Tibial nerve (tissue), 4 donors: ENCODE results near the gene GLRX5. TPM values are rescaled to one million over a fixed set of nuclear protein-coding genes. Genes with fewer than 3 reads are reported as not detected.

Experiments used
- DNase-seq, 2 donors: peaks; one replicate each; pipeline ENCODE4 v3.0.0-alpha.2; 2019; ENCODE audit warnings: low spot score in 2 of 2
- H3K27ac ChIP-seq, 4 donors: fragments of 200-600 bp; sonication (generic) in 3 of 4; one replicate each; pipeline ENCODE4 v1.5.1; 2017 to 2019; ENCODE audit warnings: mild to moderate bottlenecking in 1 of 4
- H3K27me3 ChIP-seq, 2 donors: fragments of 200-600 bp; sonication (generic) in 1 of 2; one replicate each; pipeline versions ENCODE4 v1.5.1 to v1.6.0; 2017 to 2019
- H3K36me3 ChIP-seq, 3 donors: fragments of 200-600 bp; sonication (generic); one replicate each; pipeline ENCODE4 v1.5.1; 2018 to 2019
- H3K4me1 ChIP-seq, 4 donors: fragments of 200-600 bp; sonication (generic) in 3 of 4; one replicate each; pipeline ENCODE4 v1.5.1; 2017 to 2019
- H3K4me3 ChIP-seq, 4 donors: fragments of 200-600 bp; sonication (generic) in 3 of 4; one replicate each; pipeline ENCODE4 v1.5.1; 2017 to 2019; ENCODE audit warnings: mild to moderate bottlenecking in 1 of 4, moderate library complexity in 1 of 4
- H3K9me3 ChIP-seq, 4 donors: fragments of 200-600 bp; sonication (generic) in 3 of 4; one replicate each; pipeline ENCODE4 v1.5.1; 2017 to 2019
- CTCF ChIP-seq, 5 experiments: fragments of 200-600 bp in 3 of 5; fragments of 450-650 bp in 2 of 5; sonication (generic) in 3 of 5; IDR thresholded peaks; one replicate each; pipeline ENCODE4 v1.5.1; 2016 to 2019; ENCODE audit warnings: antibody characterized with exemption in 5 of 5, mild to moderate bottlenecking in 3 of 5, moderate library complexity in 2 of 5
- EP300 ChIP-seq, 2 donors: sonication (generic); formaldehyde crosslinking; IDR thresholded peaks; one replicate each; pipeline ENCODE4 v1.6.1; 2017; ENCODE audit warnings: antibody characterized with exemption in 2 of 2, mild to moderate bottlenecking in 1 of 2
- POLR2A ChIP-seq, 2 donors: fragments of 450-650 bp; IDR thresholded peaks; one replicate each; pipeline ENCODE4 v1.6.1; 2017; ENCODE audit warnings: antibody characterized with exemption in 2 of 2, mild to moderate bottlenecking in 2 of 2, moderate library complexity in 2 of 2
- WGBS, 2 donors: methylation state at CpG; one replicate each; pipeline ENCODE4 v1.1.5; 2018; 5-methylcytosine and 5-hydroxymethylcytosine counted together
- total RNA-seq, 4 donors: library from RNA; depleted of rRNA; stranded (reverse); fragments of >200 nt; gene quantifications; one replicate each; pipeline ENCODE4 v1.1.0, GENCODE V29; 2016

The GLRX5 gene
- total RNA-seq, 4 donors from 2014 or later, result 26.4 to 44.7 (median 34.6) TPM

DNA sequence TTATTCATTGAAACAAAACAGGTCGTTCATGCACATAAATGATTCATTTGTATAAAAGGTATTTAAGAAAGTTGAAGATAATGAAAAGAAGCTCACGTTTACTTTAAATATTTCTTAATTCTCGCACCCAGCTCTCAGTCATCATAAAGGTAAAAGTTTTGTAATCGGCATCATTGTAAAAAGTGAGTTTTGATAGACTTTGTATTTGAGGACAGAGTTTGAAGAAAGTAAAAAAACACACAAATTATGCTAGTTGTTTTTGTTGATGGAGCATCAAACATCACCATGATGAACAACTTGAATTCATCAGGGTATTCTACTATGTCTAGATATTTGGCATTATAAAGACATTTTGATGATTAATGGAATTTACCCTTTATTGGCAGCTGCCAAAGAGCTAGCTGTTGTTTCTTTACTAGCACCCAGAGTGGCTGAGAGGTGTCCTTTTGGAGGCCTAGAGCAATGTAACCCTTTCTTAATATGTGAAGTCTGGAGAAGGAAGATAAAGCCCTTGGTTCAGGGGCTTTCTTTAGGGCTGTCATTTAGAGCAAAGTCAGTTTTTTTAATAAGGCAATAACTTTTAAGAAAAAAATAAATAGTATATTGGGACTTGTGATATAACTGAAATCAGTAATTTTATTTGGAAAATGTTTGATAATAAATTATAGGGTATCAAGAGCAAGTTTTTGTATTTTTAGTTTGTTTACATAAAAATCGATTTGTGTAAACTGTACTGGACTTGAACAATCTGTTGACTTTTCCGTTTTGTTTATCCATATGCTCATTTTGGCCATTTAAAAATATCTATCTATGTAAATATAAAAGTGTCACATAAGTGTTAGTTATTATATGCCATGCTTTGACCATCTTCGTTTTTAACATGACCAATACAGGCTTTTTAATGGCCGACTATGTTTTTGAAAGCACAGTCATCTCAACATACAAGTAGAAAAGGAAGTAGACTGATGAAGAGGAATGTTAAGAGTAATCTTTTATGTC lies 7.4 kb downstream of the GLRX5 start:
- WGBS, 2 donors, result 88 to 90% methylated on average over 8 of the region's 8 CpGs
- no peak overlapping the region for H3K4me3 ChIP-seq
- peaks cover 0 to 20% (median 0%) of the 10 kb centered on the region in 3 donors for H3K36me3 ChIP-seq
- H3K27me3 ChIP-seq, result no peaks in the 10 kb centered on the region
- peaks cover 0 to 22% (median 7%) of the 10 kb centered on the region in 4 donors for H3K4me1 ChIP-seq
- DNase-seq, result no peak
- no peaks in the 10 kb centered on the region for H3K9me3 ChIP-seq
- TF ChIP-seq EP300 (IDR thresholded peaks at IDR 0.05), result no peak
- TF ChIP-seq POLR2A (IDR thresholded peaks at IDR 0.05), result no peak
- TF ChIP-seq CTCF (IDR thresholded peaks at IDR 0.05), result no peak
- no peak overlapping the region for H3K27ac ChIP-seq

GRCh38 chr14:95543021-95543420 lies 8.2 kb downstream of the GLRX5 start:
- Histone ChIP-seq H3K27ac (no peak overlapping the region), H3K27me3 (no peaks in the 10 kb centered on the region), H3K36me3 (peaks cover 0 to 20% (median 0%) of the 10 kb centered on the region in 3 donors), H3K4me1 (peaks cover 0 to 21% (median 2%) of the 10 kb centered on the region in 4 donors), H3K4me3 (no peak overlapping the region), H3K9me3 (no peaks in the 10 kb centered on the region)
- no peak for TF ChIP-seq CTCF (IDR thresholded peaks at IDR 0.05)
- no peak for TF ChIP-seq EP300 (IDR thresholded peaks at IDR 0.05)
- TF ChIP-seq POLR2A (IDR thresholded peaks at IDR 0.05), result no peak
- no peak for DNase-seq
- 98% methylated on average over 5 of the region's 5 CpGs for WGBS, 2 donors

- H3K27me3 ChIP-seq, result no peaks in the 10 kb centered on the region
- H3K9me3 ChIP-seq, result no peaks in the 10 kb centered on the region
- no peak overlapping the region for H3K27ac ChIP-seq
- H3K36me3 ChIP-seq, result peaks cover 0 to 20% (median 0%) of the 10 kb centered on the region in 3 donors
- no peak for DNase-seq
- 57 to 58% methylated on average over 8 of the region's 8 CpGs for WGBS, 2 donors
- peaks cover 0 to 18% (median 2%) of the 10 kb centered on the region in 4 donors for H3K4me1 ChIP-seq
- TF ChIP-seq CTCF (IDR thresholded peaks at IDR 0.05) (no peak), EP300 (IDR thresholded peaks at IDR 0.05) (no peak), POLR2A (IDR thresholded peaks at IDR 0.05) (no peak)
- H3K4me3 ChIP-seq, result no peak overlapping the region
Measured at GRCh38 chr14:95544588-95544987, 9.7 kb downstream of the GLRX5 start.

DNA sequence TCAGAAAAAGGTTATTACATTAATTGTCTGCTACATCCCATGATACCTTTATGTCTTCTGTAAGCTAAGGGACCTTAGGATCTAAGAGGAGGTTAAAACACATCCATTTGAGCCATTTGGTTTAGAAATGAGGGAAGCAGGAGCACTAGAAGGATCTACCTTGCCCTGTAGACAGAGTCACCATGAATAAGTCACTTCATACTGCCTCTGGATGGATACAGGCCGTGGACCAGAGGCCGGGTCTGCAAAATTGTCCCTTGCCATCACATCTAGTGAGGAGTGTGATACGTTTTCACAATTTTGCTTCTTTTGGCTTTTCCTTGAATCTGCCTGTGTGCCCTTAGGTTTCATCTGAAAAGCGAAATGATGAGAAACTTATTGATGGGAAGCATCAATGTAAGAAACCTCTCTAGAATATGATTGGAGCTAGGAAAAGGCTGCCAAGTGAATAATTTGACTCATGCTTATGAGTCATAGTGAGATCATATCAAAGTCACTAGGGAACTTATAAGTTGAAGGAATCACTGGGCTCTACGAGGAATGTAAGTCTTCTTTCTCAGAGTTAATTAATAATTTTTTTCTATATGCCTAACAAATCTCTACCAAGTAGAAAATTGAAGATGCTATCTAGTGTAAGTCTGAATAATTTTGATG lies 10.8 kb downstream of the GLRX5 start:
- 76 to 78% methylated on average over 5 of the region's 5 CpGs for WGBS, 2 donors
- Histone ChIP-seq H3K9me3 (no peaks in the 10 kb centered on the region), H3K27me3 (no peaks in the 10 kb centered on the region), H3K27ac (peak overlapping the region in 2 of 4 donors; percentile 32 to 41), H3K36me3 (peaks cover 0 to 25% (median 0%) of the 10 kb centered on the region in 3 donors), H3K4me1 (peaks cover 0 to 18% (median 2%) of the 10 kb centered on the region in 4 donors), H3K4me3 (no peak overlapping the region)
- no peak for TF ChIP-seq POLR2A (IDR thresholded peaks at IDR 0.05)
- TF ChIP-seq EP300 (IDR thresholded peaks at IDR 0.05), result no peak
- no peak for TF ChIP-seq CTCF (IDR thresholded peaks at IDR 0.05)
- DNase-seq, result no peak
